Activated CD4-positive, alpha-beta T cell treated with anti-CD3 and anti-CD28 coated beads, Interleukin-2, amount 50 U/mL, for 48 hours (primary cell): ENCODE data around the gene NKX3-2.

Source experiments
- DNase-seq, 2 experiments: peaks; one replicate each; pipeline ENCODE4 v3.0.0-alpha.2; 2020

Gene NKX3-2

DNA sequence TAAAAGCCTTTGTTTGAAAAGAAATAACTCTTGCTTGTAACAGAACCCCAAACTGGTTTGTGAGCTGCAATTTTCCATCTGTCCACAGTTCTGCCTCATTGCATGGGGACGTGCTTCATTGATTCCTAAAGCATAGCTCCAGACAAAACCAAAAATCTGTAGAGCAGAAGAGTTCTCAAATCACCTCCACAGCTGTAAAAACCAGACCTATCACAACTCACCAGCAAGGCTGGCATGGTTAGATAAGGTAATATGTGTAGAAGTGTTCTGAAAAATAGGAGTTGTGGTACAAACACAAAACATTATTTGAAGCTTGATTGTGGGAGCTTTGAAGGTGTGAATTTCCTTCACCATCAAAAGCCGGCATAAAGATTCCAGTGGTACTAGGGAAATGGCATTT is 47.7 kb downstream of the NKX3-2 start:
- DNase-seq = no peak

DNA sequence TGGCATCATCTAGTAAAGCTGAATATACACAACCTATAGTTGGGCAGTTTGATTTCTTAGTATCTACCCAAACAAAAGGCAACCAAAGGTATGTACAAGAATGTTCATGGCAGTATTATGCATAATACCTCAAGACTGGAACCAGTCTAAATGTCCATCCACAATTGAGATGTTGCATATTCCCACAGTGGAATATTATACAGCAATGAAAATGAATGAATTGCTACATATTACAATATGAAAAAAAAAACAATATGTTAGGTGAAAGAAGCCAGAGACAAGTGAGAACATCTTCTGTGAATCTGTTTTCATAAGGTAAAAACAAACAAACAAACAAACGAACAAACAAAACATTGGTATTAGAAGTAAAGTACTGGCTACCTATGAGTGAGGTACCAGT is 48.6 kb downstream of the NKX3-2 start:
- no peak for DNase-seq

DNA sequence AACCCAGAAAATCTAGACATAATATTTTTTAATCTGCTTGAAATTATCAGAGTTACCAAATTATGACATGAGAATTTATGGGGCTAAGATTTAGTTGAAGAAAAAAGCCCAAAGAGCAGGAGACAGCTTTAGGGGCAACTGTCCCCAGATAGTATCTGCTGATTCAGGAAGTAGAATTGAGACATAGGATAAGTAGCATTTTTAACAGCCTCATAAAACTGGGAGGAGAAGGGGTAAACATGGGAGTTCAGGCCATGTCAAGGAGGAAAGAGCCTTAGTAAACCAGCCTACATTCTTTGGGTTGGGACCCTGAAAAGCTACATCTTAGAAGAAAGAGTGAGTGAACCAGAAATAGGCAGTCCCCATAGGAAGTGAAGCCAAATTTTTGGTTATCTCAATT is 50.5 kb downstream of the NKX3-2 start:
- no peak for DNase-seq

DNA sequence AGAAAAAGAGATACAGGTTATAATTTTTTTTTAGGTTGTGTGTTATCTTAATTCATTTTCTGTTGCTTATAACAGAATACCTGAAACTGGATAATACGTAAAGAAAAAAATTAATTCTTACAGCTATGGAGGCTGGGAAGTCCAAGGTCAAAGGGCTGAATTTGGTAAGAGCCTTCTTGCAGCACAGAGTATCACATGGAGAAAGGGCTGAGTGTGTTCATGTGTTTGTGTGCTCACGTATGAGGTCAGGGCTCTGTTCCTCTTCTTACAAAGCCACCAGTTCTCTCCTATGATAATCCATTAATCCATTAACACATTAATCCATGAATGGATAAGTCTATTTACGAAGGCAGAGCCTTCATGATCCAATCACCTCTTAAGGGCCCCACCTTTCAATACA is 51.6 kb downstream of the NKX3-2 start:
- DNase-seq = no peak
